ENCODE results near the gene SYNPR.

The SYNPR gene

GRCh38 chr3:63477494-63478129 is 199.5 kb downstream of the SYNPR start:
- no peak for DNase-seq

- DNase-seq: no peak
Measured at GRCh38 chr3:63478990-63479660, 201.0 kb downstream of the SYNPR start.

GRCh38 chr3:63479661-63480035 is 201.5 kb downstream of the SYNPR start:
- no peak for DNase-seq

- DNase-seq: no peak
Measured at GRCh38 chr3:63481627-63482026, 203.5 kb downstream of the SYNPR start.

GRCh38 chr3:63482341-63482740 is 204.2 kb downstream of the SYNPR start:
- no peak for DNase-seq

GRCh38 chr3:63492464-63492863 is 214.4 kb downstream of the SYNPR start:
- no peak for DNase-seq

- DNase-seq: no peak
Measured at GRCh38 chr3:63493101-63493500, 215.0 kb downstream of the SYNPR start.

GRCh38 chr3:63494646-63495045 is 216.5 kb downstream of the SYNPR start:
- no peak for DNase-seq

- no peak for DNase-seq
Measured at GRCh38 chr3:63497641-63498040, 219.5 kb downstream of the SYNPR start.

- no peak for DNase-seq
Measured at GRCh38 chr3:63500196-63500595, 222.1 kb downstream of the SYNPR start.

GRCh38 chr3:63508305-63508704 is 230.2 kb downstream of the SYNPR start:
- DNase-seq: no peak

- DNase-seq: no peak
Measured at GRCh38 chr3:63508771-63509170, 230.7 kb downstream of the SYNPR start.

- DNase-seq: no peak
Measured at GRCh38 chr3:63513791-63514190, 235.7 kb downstream of the SYNPR start.

GRCh38 chr3:63514678-63515077 is 236.6 kb downstream of the SYNPR start:
- no peak for DNase-seq

- no peak for DNase-seq
Measured at GRCh38 chr3:63519426-63519825, 241.3 kb downstream of the SYNPR start.

GRCh38 chr3:63521657-63522056 is 243.5 kb downstream of the SYNPR start:
- DNase-seq: no peak

- DNase-seq: no peak
Measured at GRCh38 chr3:63523100-63523499, 245.0 kb downstream of the SYNPR start.

GRCh38 chr3:63528325-63529000 is 250.4 kb downstream of the SYNPR start:
- no peak for DNase-seq

GRCh38 chr3:63532521-63532920 is 254.4 kb downstream of the SYNPR start:
- DNase-seq: no peak

GRCh38 chr3:63538919-63539318 is 260.8 kb downstream of the SYNPR start:
- no peak for DNase-seq

- no peak for DNase-seq
Measured at GRCh38 chr3:63555767-63556166, 277.7 kb downstream of the SYNPR start.

- DNase-seq: no peak
Measured at GRCh38 chr3:63556401-63556800, 278.3 kb downstream of the SYNPR start.

- no peak for DNase-seq
Measured at GRCh38 chr3:63557912-63558311, 279.8 kb downstream of the SYNPR start.

GRCh38 chr3:63559884-63560283 is 281.8 kb downstream of the SYNPR start:
- DNase-seq: no peak
